Measurements from ENCODE around the gene SGMS1. TPM values are rescaled to one million over a fixed set of nuclear protein-coding genes. Genes with fewer than 3 reads are reported as not detected.
"Not testable (repeated sequence)": the region's sequence is repeated elsewhere in the genome, so short reads cannot be mapped to it uniquely, and the experiment has no call there.

Gene SGMS1
- total RNA-seq, result 32.3 and 76.2 TPM in 2 replicates

GRCh38 chr10:50623663-50624412 lies at the start of gene SGMS1:
TSS of gene SGMS1 (minus strand) at chr10:50623956. CDS start at chr10:50344114, 279,842 bp downstream.
- peak; percentile 92 to 95 for DNase-seq (ENCODE audit: low read depth in 2 of 2)

GRCh38 chr10:50672152-50672551 lies 48.4 kb upstream of the SGMS1 start:
- not testable (repeated sequence) for DNase-seq (ENCODE audit: low read depth in 2 of 2)

- DNase-seq (ENCODE audit: low read depth in 2 of 2), result not testable (repeated sequence)
These were observed 47.9 kb upstream of the SGMS1 start for GRCh38 chr10:50671645-50672044.

- not testable (repeated sequence) for DNase-seq (ENCODE audit: low read depth in 2 of 2)
These were observed 46.2 kb upstream of the SGMS1 start for GRCh38 chr10:50669957-50670356.

GRCh38 chr10:50667353-50667752 lies 43.6 kb upstream of the SGMS1 start:
- not testable (repeated sequence) for DNase-seq (ENCODE audit: low read depth in 2 of 2)

- not testable (repeated sequence) for DNase-seq (ENCODE audit: low read depth in 2 of 2)
These were observed 38.7 kb upstream of the SGMS1 start for GRCh38 chr10:50662420-50662819.

GRCh38 chr10:50661563-50661962 lies 37.8 kb upstream of the SGMS1 start:
- DNase-seq (ENCODE audit: low read depth in 2 of 2), result not testable (repeated sequence)

- peak in 1 of 2 donors; percentile 48 for DNase-seq (ENCODE audit: low read depth in 2 of 2)
These were observed 36.3 kb upstream of the SGMS1 start for GRCh38 chr10:50659865-50660730.

- not testable (repeated sequence) for DNase-seq (ENCODE audit: low read depth in 2 of 2)
These were observed 35.5 kb upstream of the SGMS1 start for GRCh38 chr10:50659016-50659864.

GRCh38 chr10:50658165-50658564 lies 34.4 kb upstream of the SGMS1 start:
- no peak for DNase-seq (ENCODE audit: low read depth in 2 of 2)

GRCh38 chr10:50653758-50654157 lies 30.0 kb upstream of the SGMS1 start:
- no peak for DNase-seq (ENCODE audit: low read depth in 2 of 2)

GRCh38 chr10:50653142-50653541 lies 29.4 kb upstream of the SGMS1 start:
- peak; percentile 54 to 62 for DNase-seq (ENCODE audit: low read depth in 2 of 2)

- no peak for DNase-seq (ENCODE audit: low read depth in 2 of 2)
These were observed 28.1 kb upstream of the SGMS1 start for GRCh38 chr10:50651808-50652207.

GRCh38 chr10:50650481-50650880 lies 26.7 kb upstream of the SGMS1 start:
- DNase-seq (ENCODE audit: low read depth in 2 of 2), result no peak

GRCh38 chr10:50648935-50649227 lies 25.1 kb upstream of the SGMS1 start:
- DNase-seq (ENCODE audit: low read depth in 2 of 2), result no peak

- DNase-seq (ENCODE audit: low read depth in 2 of 2), result no peak
These were observed 24.6 kb upstream of the SGMS1 start for GRCh38 chr10:50648089-50648934.

- not testable (repeated sequence) for DNase-seq (ENCODE audit: low read depth in 2 of 2)
These were observed 23.6 kb upstream of the SGMS1 start for GRCh38 chr10:50647350-50647749.

- no peak for DNase-seq (ENCODE audit: low read depth in 2 of 2)
These were observed 21.5 kb upstream of the SGMS1 start for GRCh38 chr10:50645236-50645635.

- DNase-seq (ENCODE audit: low read depth in 2 of 2), result peak; percentile 41 to 70
These were observed 17.9 kb upstream of the SGMS1 start for GRCh38 chr10:50641626-50642025.

- no peak for DNase-seq (ENCODE audit: low read depth in 2 of 2)
These were observed 16.5 kb upstream of the SGMS1 start for GRCh38 chr10:50640238-50640637.

Measured in lung microvascular endothelial cell (primary cell).